ENCODE measurements around the gene CDHR2. TPM values are rescaled to one million over a fixed set of nuclear protein-coding genes. Genes with fewer than 3 reads are reported as not detected.
"Not testable (repeated sequence)": the region's sequence is repeated elsewhere in the genome, so short reads cannot be mapped to it uniquely, and the experiment has no call there.

CDHR2 gene
- total RNA-seq, 1 experiment from 2014 or later = 0.20 TPM

- no peak for DNase-seq (ENCODE audit: low spot score)
These were observed 47.0 kb downstream of the CDHR2 start for GRCh38 chr5:176596069-176596644.

- DNase-seq (ENCODE audit: low spot score) = no peak
These were observed 47.7 kb downstream of the CDHR2 start for GRCh38 chr5:176596689-176597416.

GRCh38 chr5:176597417-176598389 lies 48.6 kb downstream of the CDHR2 start:
- no peak for DNase-seq (ENCODE audit: low spot score)

- not testable (repeated sequence) for DNase-seq (ENCODE audit: low spot score)
These were observed 50.7 kb downstream of the CDHR2 start for GRCh38 chr5:176599749-176600430.

GRCh38 chr5:176601901-176602482 lies 52.9 kb downstream of the CDHR2 start:
- DNase-seq (ENCODE audit: low spot score) = no peak

- DNase-seq (ENCODE audit: low spot score) = no peak
These were observed 53.9 kb downstream of the CDHR2 start for GRCh38 chr5:176603091-176603490.

GRCh38 chr5:176606032-176606431 lies 56.9 kb downstream of the CDHR2 start:
- no peak for DNase-seq (ENCODE audit: low spot score)

- DNase-seq (ENCODE audit: low spot score) = no peak
These were observed 57.7 kb downstream of the CDHR2 start for GRCh38 chr5:176606875-176607274.

- DNase-seq (ENCODE audit: low spot score) = no peak
These were observed 59.1 kb downstream of the CDHR2 start for GRCh38 chr5:176608142-176608705.

GRCh38 chr5:176608937-176609723 lies 60.0 kb downstream of the CDHR2 start:
- DNase-seq (ENCODE audit: low spot score) = no peak

GRCh38 chr5:176609724-176610434 lies 60.7 kb downstream of the CDHR2 start, which contains the start of gene GPRIN1:
GPRIN1 (minus strand) TSS chr5:176610156; CDS start chr5:176599834, 10,322 bp downstream.
- DNase-seq (ENCODE audit: low spot score) = peak; percentile 37

GRCh38 chr5:176610435-176610773 lies 61.3 kb downstream of the CDHR2 start:
- DNase-seq (ENCODE audit: low spot score) = no peak

- peak; percentile 82 for DNase-seq (ENCODE audit: low spot score)
These were observed 62.3 kb downstream of the CDHR2 start for GRCh38 chr5:176611435-176611834.

- no peak for DNase-seq (ENCODE audit: low spot score)
These were observed 62.9 kb downstream of the CDHR2 start for GRCh38 chr5:176612008-176612407.

GRCh38 chr5:176612855-176613254 lies 63.7 kb downstream of the CDHR2 start:
- no peak for DNase-seq (ENCODE audit: low spot score)

GRCh38 chr5:176614805-176615478 lies 65.8 kb downstream of the CDHR2 start:
- DNase-seq (ENCODE audit: low spot score) = no peak

- no peak for DNase-seq (ENCODE audit: low spot score)
These were observed 67.4 kb downstream of the CDHR2 start for GRCh38 chr5:176616511-176616910.

GRCh38 chr5:176618783-176619182 lies 69.6 kb downstream of the CDHR2 start:
- DNase-seq (ENCODE audit: low spot score) = no peak

GRCh38 chr5:176619203-176619568 lies 70.0 kb downstream of the CDHR2 start:
- no peak for DNase-seq (ENCODE audit: low spot score)
